OCI-LY3 (cell line): ENCODE results near the gene MEOX1.

Experiments used
- H2AFZ ChIP-seq: fragments of 200-600, 300-600 bp; shearing (Covaris generic); 2 replicates; pipeline ENCODE4 v1.6.0; 2014; ENCODE audit warnings: antibody characterized with exemption, low read depth, low read length
- H3K27ac ChIP-seq: fragments of 200-600, 300-600 bp; sonication (generic); 2 replicates; pipeline ENCODE4 v1.5.1; 2014; ENCODE audit warnings: mild to moderate bottlenecking, low read length, moderate library complexity, mixed read lengths
- H3K27me3 ChIP-seq: fragments of 200-600, 300-600 bp; sonication (generic); 2 replicates; pipeline ENCODE4 v1.6.1; 2014; ENCODE audit warnings: low read depth, low read length, mixed read lengths
- H3K36me3 ChIP-seq: fragments of 200-600, 300-600 bp; sonication (generic); replicated peaks from 2 replicates; pipeline ENCODE3; 2014; ENCODE audit warnings: low read depth, low read length, mixed read lengths
- H3K4me1 ChIP-seq: fragments of 300-600, 200-600 bp; sonication (generic); 2 replicates; pipeline ENCODE4 v1.6.1; 2014; ENCODE audit warnings: low read length, mixed read lengths
- H3K4me2 ChIP-seq: fragments of 200-600, 300-600 bp; sonication (generic); 2 replicates; pipeline ENCODE4 v1.6.1; 2014; ENCODE audit warnings: low read length, mixed read lengths
- H3K4me3 ChIP-seq: fragments of 300-600, 200-600 bp; sonication (generic); 2 replicates; pipeline ENCODE4 v1.5.1; 2014; ENCODE audit warnings: antibody characterized with exemption, mild to moderate bottlenecking, low read length, moderate library complexity
- H3K79me2 ChIP-seq: fragments of 300-600, 200-600 bp; shearing (Covaris generic); 2 replicates; pipeline ENCODE4 v1.6.1; 2014; ENCODE audit warnings: mild to moderate bottlenecking, low read length, mixed read lengths
- H3K9ac ChIP-seq: fragments of 300-600, 200-600 bp; shearing (Covaris generic); 2 replicates; pipeline ENCODE4 v1.6.0; 2014; ENCODE audit warnings: mild to moderate bottlenecking, low read length, moderate library complexity
- H3K9me3 ChIP-seq: fragments of 200-600, 300-600 bp; shearing (Covaris generic); 2 replicates; pipeline ENCODE4 v1.6.1; 2014; ENCODE audit warnings: low read length, mixed read lengths; ENCODE audit not compliant: insufficient read depth
- H4K20me1 ChIP-seq: fragments of 200-600, 300-600 bp; sonication (generic); 2 replicates; pipeline ENCODE4 v1.6.1; 2016; ENCODE audit warnings: low read length, mixed read lengths; ENCODE audit not compliant: insufficient read depth
- CTCF ChIP-seq: fragments of 200-600, 300-600 bp; sonication (generic); IDR thresholded peaks from 2 replicates; pipeline ENCODE4 v1.5.1; 2014; ENCODE audit warnings: antibody characterized with exemption, low read length, low read depth
- EZH2phosphoT487 ChIP-seq: fragments of 200-600 bp; shearing (Covaris generic); IDR thresholded peaks from 2 replicates; pipeline ENCODE4 v1.6.1; 2018; ENCODE audit warnings: antibody characterized with exemption, mixed run types, low read depth

Gene MEOX1

DNA sequence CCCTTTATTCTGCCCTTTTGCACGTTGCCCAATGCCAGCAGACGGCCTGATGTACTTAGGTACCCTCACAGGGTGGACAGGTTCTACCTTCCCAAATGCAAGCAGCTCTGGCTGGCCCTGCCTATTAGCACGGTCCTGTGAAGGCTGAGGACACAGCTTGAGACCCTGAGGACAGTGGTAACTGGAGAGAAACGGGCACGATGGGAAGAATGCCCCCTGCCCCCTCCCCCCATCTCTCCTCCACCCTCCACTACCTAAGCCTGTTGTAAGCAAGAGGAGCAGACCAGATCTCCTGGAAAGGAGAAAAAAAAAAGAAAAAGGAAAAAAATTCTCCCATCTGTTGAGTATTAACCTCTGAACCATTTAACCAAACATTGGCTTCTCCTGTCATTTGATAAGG, 34.1 kb downstream of the MEOX1 start:
- H3K79me2 ChIP-seq = no peaks in the 10 kb centered on the region
- no peaks in the 10 kb centered on the region for H3K4me1 ChIP-seq
- no peak for TF ChIP-seq EZH2phosphoT487
- no peak for TF ChIP-seq CTCF
- H3K4me2 ChIP-seq = no peak overlapping the region
- no peaks in the 10 kb centered on the region for H3K36me3 ChIP-seq
- no peaks in the 10 kb centered on the region for H3K9me3 ChIP-seq
- H3K27me3 ChIP-seq = peaks cover 15% of the 10 kb centered on the region
- no peak overlapping the region for H3K9ac ChIP-seq
- no peaks in the 10 kb centered on the region for H4K20me1 ChIP-seq
- H3K27ac ChIP-seq = no peak overlapping the region
- no peak overlapping the region for H3K4me3 ChIP-seq
- no peak overlapping the region for H2AFZ ChIP-seq

- no peak overlapping the region for H3K27ac ChIP-seq
- no peak overlapping the region for H2AFZ ChIP-seq
- H3K4me1 ChIP-seq = no peaks in the 10 kb centered on the region
- H3K9me3 ChIP-seq = no peaks in the 10 kb centered on the region
- no peak for TF ChIP-seq EZH2phosphoT487
- TF ChIP-seq CTCF = no peak
- H3K79me2 ChIP-seq = no peaks in the 10 kb centered on the region
- H3K27me3 ChIP-seq = peaks cover 19% of the 10 kb centered on the region
- no peak overlapping the region for H3K4me2 ChIP-seq
- H3K9ac ChIP-seq = no peak overlapping the region
- no peaks in the 10 kb centered on the region for H4K20me1 ChIP-seq
- no peak overlapping the region for H3K4me3 ChIP-seq
- no peaks in the 10 kb centered on the region for H3K36me3 ChIP-seq
Measured at GRCh38 chr17:43626023-43626422, 35.7 kb downstream of the MEOX1 start.

- Histone ChIP-seq H3K4me3 (no peak overlapping the region), H3K9ac (no peak overlapping the region), H3K4me2 (no peak overlapping the region), H2AFZ (no peak overlapping the region), H3K27ac (no peak overlapping the region), H4K20me1 (no peaks in the 10 kb centered on the region), H3K9me3 (no peaks in the 10 kb centered on the region), H3K36me3 (no peaks in the 10 kb centered on the region), H3K4me1 (no peaks in the 10 kb centered on the region), H3K27me3 (peaks cover 19% of the 10 kb centered on the region), H3K79me2 (no peaks in the 10 kb centered on the region)
- TF ChIP-seq CTCF (no peak), EZH2phosphoT487 (no peak)
Measured at GRCh38 chr17:43625606-43626005, 36.1 kb downstream of the MEOX1 start.

- Histone ChIP-seq H3K4me2 (no peak overlapping the region), H3K27ac (no peak overlapping the region), H3K4me1 (no peaks in the 10 kb centered on the region), H3K79me2 (no peaks in the 10 kb centered on the region), H3K27me3 (peaks cover 14% of the 10 kb centered on the region), H3K9ac (no peak overlapping the region), H4K20me1 (no peaks in the 10 kb centered on the region), H2AFZ (no peak overlapping the region), H3K4me3 (no peak overlapping the region), H3K36me3 (no peaks in the 10 kb centered on the region), H3K9me3 (no peaks in the 10 kb centered on the region)
- TF ChIP-seq CTCF (no peak), EZH2phosphoT487 (no peak)
Measured at GRCh38 chr17:43620581-43620980, 41.1 kb downstream of the MEOX1 start.
